ENCODE results near the gene B4GALT2. TPM values are rescaled to one million over a fixed set of nuclear protein-coding genes. Genes with fewer than 3 reads are reported as not detected.

B4GALT2 gene
- total RNA-seq, 1 experiment from 2014 or later: 70.9 TPM

DNA sequence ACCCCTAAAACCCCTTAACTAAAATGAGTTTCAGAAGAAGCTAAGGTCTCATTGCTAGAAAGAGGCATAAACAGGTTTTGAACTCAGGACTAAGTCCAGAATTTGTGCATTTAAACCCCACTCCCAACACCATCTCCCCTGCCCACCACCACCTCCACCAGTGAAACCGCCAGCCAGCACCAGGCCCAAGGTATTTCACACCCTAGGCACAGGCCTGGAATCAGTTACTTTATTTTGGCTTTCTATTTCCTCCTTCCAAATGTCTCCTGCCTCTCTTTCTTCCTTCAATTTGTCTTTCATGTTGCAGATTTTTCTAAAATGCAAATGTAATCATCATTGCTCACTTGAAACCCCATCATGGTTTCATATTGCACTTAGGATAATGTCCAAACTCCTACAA, 34.1 kb upstream of the B4GALT2 start:
- no peak for DNase-seq
- no peak overlapping the region for H2BK12ac ChIP-seq (ENCODE audit: insufficient read length, low read depth, low read length)
- H2AFZ ChIP-seq (ENCODE audit: low read length): no peak overlapping the region
- Mint-ChIP-seq H3K4me1 (peaks cover 27 to 37% of the 10 kb centered on the region in 2 experiments), H3K27me3 (ENCODE audit: low read depth) (no peaks in the 10 kb centered on the region; the same call in 1 of the 2 replicates), H3K9me3 (no peaks in the 10 kb centered on the region), H3K27ac (no peak overlapping the region), H3K36me3 (ENCODE audit: insufficient read depth in 1 of 3, low read depth in 3 of 3) (peaks cover 0 to 1% (median 0%) of the 10 kb centered on the region in 3 experiments; a peak in 2 of 7 replicates), H3K4me3 (no peak overlapping the region)
- no peak overlapping the region for H4K91ac ChIP-seq (ENCODE audit: insufficient read length, low read depth, low read length)
- no peaks in the 10 kb centered on the region for H4K20me1 ChIP-seq (ENCODE audit: control insufficient read depth, insufficient read depth, insufficient read length)
- no peak overlapping the region for H2BK20ac ChIP-seq (ENCODE audit: low read depth, low read length, poor library complexity, severe bottlenecking)
- H3K14ac ChIP-seq (ENCODE audit: insufficient read depth, low read length): no peak overlapping the region
- H3T11ph ChIP-seq (ENCODE audit: low read length): no peak overlapping the region
- H3K79me2 ChIP-seq (ENCODE audit: insufficient read depth, low read length): no peaks in the 10 kb centered on the region
- H3K4me2 ChIP-seq (ENCODE audit: insufficient read depth, insufficient read length, low read length): no peak overlapping the region
- H3K79me1 ChIP-seq (ENCODE audit: insufficient read depth, low read depth, low read length, poor library complexity, severe bottlenecking): no peaks in the 10 kb centered on the region
- H4K8ac ChIP-seq (replicated peaks; ENCODE audit: insufficient read length, low read depth, low read length): no peak overlapping the region
- no peak overlapping the region for H2BK15ac ChIP-seq (ENCODE audit: low read depth, low read length)
- H3K23me2 ChIP-seq (ENCODE audit: insufficient read length, low read depth, low read length, poor library complexity, severe bottlenecking): peaks cover 10% of the 10 kb centered on the region
- H3K4me1 ChIP-seq (ENCODE audit: insufficient read depth, low read length): no peaks in the 10 kb centered on the region
- no peak overlapping the region for H2BK5ac ChIP-seq (ENCODE audit: insufficient read length, low read length)
- H3K56ac ChIP-seq (ENCODE audit: insufficient read length, low read depth, low read length): no peak overlapping the region
- WGBS (ENCODE audit: extremely low coverage, insufficient read length, low lambda C conversion rate): no CpG with 5 or more reads among the region's 1 CpG
- no peaks in the 10 kb centered on the region for H3K9me3 ChIP-seq (ENCODE audit: control insufficient read depth, low read depth, low read length)
- H2BK120ac ChIP-seq (ENCODE audit: low read depth, low read length, poor library complexity, severe bottlenecking): no peak overlapping the region
- no peak overlapping the region for H3K27ac ChIP-seq (ENCODE audit: insufficient read length, low read depth, low read length)
- no peak overlapping the region for H3K9ac ChIP-seq (ENCODE audit: extremely low read depth, insufficient read length, low read length)
- H3K27me3 ChIP-seq (ENCODE audit: insufficient read depth, low read length): no peaks in the 10 kb centered on the region
- no peak for TF ChIP-seq CTCF (conservative IDR thresholded peaks at IDR 0.05)
- H3K23ac ChIP-seq (ENCODE audit: insufficient read length, low read depth, low read length): no peak overlapping the region
- H4K5ac ChIP-seq (ENCODE audit: insufficient read length, low read depth, low read length): no peak overlapping the region
- H2AK5ac ChIP-seq (ENCODE audit: insufficient read length, low read length): no peak overlapping the region
- H3K18ac ChIP-seq (ENCODE audit: insufficient read length, low read depth, low read length): no peak overlapping the region
- H3K4ac ChIP-seq (ENCODE audit: low read depth, low read length): no peak overlapping the region
